Keratinocyte (primary cell): Measurements from ENCODE around the gene CKAP2L. TPM values are rescaled to one million over a fixed set of nuclear protein-coding genes. Genes with fewer than 3 reads are reported as not detected.

Experiments used
- DNase-seq: peaks from one replicate; pipeline ENCODE4 v3.0.0-alpha.2; 2011; ENCODE audit warnings: low read depth, missing footprints, low spot score
- FAIRE-seq: peaks from 2 replicates; lab custom pipeline; 2011; peaks lifted over from hg19 to GRCh38; lab: Jason Lieb, UNC
- H2AFZ ChIP-seq: 2 replicates; pipeline ENCODE4 v1.6.0; 2012; ENCODE audit warnings: low read length, control low read depth, inconsistent platforms; ENCODE audit not compliant: control insufficient read depth
- H3K27ac ChIP-seq: 2 replicates; pipeline ENCODE4 v1.5.1; 2011; ENCODE audit warnings: low read length; ENCODE audit not compliant: control insufficient read depth, insufficient read depth
- H3K27me3 ChIP-seq: 3 replicates; pipeline ENCODE4 v1.6.0; 2011; ENCODE audit warnings: low read length; ENCODE audit not compliant: control insufficient read depth, insufficient read depth; ENCODE audit errors: extremely low read depth
- H3K36me3 ChIP-seq, 2 experiments: 2 replicates in 1 of 2; 3 replicates in 1 of 2; pipeline ENCODE4 v1.5.1; 2011; ENCODE audit warnings: low read length in 2 of 2, mild to moderate bottlenecking in 1 of 2; ENCODE audit not compliant: control insufficient read depth in 2 of 2, insufficient read depth in 2 of 2; ENCODE audit errors: extremely low read depth in 1 of 2
- H3K4me1 ChIP-seq: 3 replicates; pipeline ENCODE4 v1.5.1; 2011; ENCODE audit warnings: low read length; ENCODE audit not compliant: control insufficient read depth, insufficient read depth; ENCODE audit errors: extremely low read depth
- H3K4me2 ChIP-seq: 3 replicates; pipeline ENCODE4 v1.6.0; 2011; ENCODE audit warnings: low read depth, low read length; ENCODE audit not compliant: control insufficient read depth, insufficient read depth; ENCODE audit errors: extremely low read depth
- H3K4me3 ChIP-seq, 3 experiments: fragments of 200-600 bp in 1 of 3; sonication (generic) in 1 of 3; 2 replicates in 2 of 3; 3 replicates in 1 of 3; pipeline ENCODE4 v1.5.1; 2011 to 2016; ENCODE audit warnings: low read length in 3 of 3, mild to moderate bottlenecking in 3 of 3, control low read depth in 2 of 3, inconsistent platforms in 1 of 3, low read depth in 1 of 3, mixed read lengths in 1 of 3, mixed run types in 1 of 3, moderate library complexity in 1 of 3; ENCODE audit not compliant: control insufficient read depth in 2 of 3, insufficient read depth in 2 of 3; ENCODE audit errors: extremely low read depth in 1 of 3
- H3K79me2 ChIP-seq: 2 replicates; pipeline ENCODE4 v1.6.0; 2012; ENCODE audit warnings: low read length; ENCODE audit not compliant: control insufficient read depth, insufficient read depth
- H3K9ac ChIP-seq: 3 replicates; pipeline ENCODE4 v1.6.0; 2011; ENCODE audit warnings: low read length; ENCODE audit not compliant: control insufficient read depth, insufficient read depth; ENCODE audit errors: extremely low read depth
- H3K9me1 ChIP-seq: 3 replicates; pipeline ENCODE4 v1.6.0; 2011; ENCODE audit warnings: low read length; ENCODE audit not compliant: control insufficient read depth, insufficient read depth; ENCODE audit errors: extremely low read depth
- H3K9me3 ChIP-seq: 2 replicates; pipeline ENCODE4 v1.5.1; 2012; ENCODE audit warnings: low read depth, low read length; ENCODE audit not compliant: control insufficient read depth
- H4K20me1 ChIP-seq: 3 replicates; pipeline ENCODE4 v1.6.0; 2011; ENCODE audit warnings: low read length; ENCODE audit not compliant: control insufficient read depth, insufficient read depth; ENCODE audit errors: extremely low read depth
- CTCF ChIP-seq, 3 experiments: IDR thresholded peaks in 1 of 3; conservative IDR thresholded peaks in 1 of 3; optimal IDR thresholded peaks in 1 of 3; 2 replicates in 2 of 3; 3 replicates in 1 of 3; pipeline versions ENCODE3 to v1.5.1; 2011; ENCODE audit warnings: low read length in 3 of 3, mild to moderate bottlenecking in 3 of 3, moderate library complexity in 2 of 3, control low read depth in 1 of 3, inconsistent platforms in 1 of 3; ENCODE audit not compliant: insufficient read depth in 2 of 3; ENCODE audit errors: extremely low read depth in 1 of 3
- EZH2 ChIP-seq: IDR thresholded peaks from one replicate; pipeline ENCODE4 v1.6.1; 2012; ENCODE audit warnings: inconsistent platforms, mild to moderate bottlenecking, low read length, moderate library complexity
- dilution Hi-C: fragments of 300-500 bp; cut with MboI; formaldehyde crosslinking; loops from one replicate; pipeline ENCODE4 v1.7.0; 2020; ENCODE audit warnings: low sequenced_read_pairs; ENCODE audit not compliant: extremely low pct_ligation_motif_present
- polyA plus RNA-seq, 5 experiments: library from polyadenylated mRNA; depleted of rRNA in 3 of 5; stranded (reverse) in 3 of 5; stranded (forward) in 1 of 5; unstranded in 1 of 5; fragments of >200 nt; gene quantifications; 1 replicate in 1 of 5; 2 replicates in 3 of 5; 3 replicates in 1 of 5; pipeline versions ENCODE4 v1.2.1 to v1.2.3, GENCODE V29; 2011 to 2012; ENCODE audit warnings: missing spikeins in 2 of 5, low read depth in 1 of 5, low replicate concordance in 1 of 5

CKAP2L gene
- polyA plus RNA-seq, 1 donor (not counting 4 experiments of a cell fraction or from before 2014, with no cell fraction given): 10.9 TPM

DNA sequence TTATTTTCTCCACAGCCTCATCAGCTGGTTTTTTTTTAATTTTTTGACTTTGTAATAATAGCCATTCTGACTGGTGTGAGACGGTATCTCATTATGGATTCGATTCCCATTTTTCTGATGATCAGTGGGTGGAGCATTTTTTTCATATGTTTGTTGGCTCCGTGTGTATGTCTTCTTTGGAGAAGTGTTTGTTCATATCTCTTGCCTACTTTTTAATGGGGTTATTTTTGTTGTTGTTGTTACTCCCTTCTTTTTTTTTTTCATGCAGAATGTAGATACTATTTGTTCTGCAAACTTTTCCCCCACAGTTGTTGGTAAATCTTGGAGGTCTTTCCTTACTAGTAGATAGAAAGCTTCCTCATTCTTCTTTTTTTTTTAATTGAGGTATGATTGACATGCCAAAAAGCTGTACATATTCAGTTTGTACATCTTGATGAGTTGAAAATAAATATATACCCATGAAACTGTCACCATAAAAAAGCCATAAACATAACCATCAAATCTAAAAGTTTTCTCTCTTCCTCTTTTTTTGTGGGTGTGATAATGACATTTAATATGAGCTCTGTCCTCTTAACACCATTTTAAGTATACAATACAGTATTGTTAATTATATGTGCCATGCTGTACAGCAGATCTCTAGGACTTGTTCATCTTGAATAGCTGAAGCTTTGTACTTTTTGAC lies 65.4 kb downstream of the CKAP2L start:
- Histone ChIP-seq H3K4me1 (no peaks in the 10 kb centered on the region), H3K27ac (no peak overlapping the region), H3K9me3 (no peaks in the 10 kb centered on the region), H3K9ac (no peak overlapping the region), H3K79me2 (no peaks in the 10 kb centered on the region), H3K36me3 (no peaks in the 10 kb centered on the region), H2AFZ (no peak overlapping the region), H4K20me1 (no peaks in the 10 kb centered on the region), H3K4me3 (no peak overlapping the region), H3K4me2 (no peak overlapping the region), H3K9me1 (no peaks in the 10 kb centered on the region), H3K27me3 (no peaks in the 10 kb centered on the region)
- dilution Hi-C loops: no loop called here
- FAIRE-seq (no peak), DNase-seq (no peak)
- TF ChIP-seq EZH2 (no peak), CTCF (optimal IDR thresholded peaks at IDR 0.05 in 1 of 3, IDR thresholded peaks at IDR 0.05 in 1 of 3, conservative IDR thresholded peaks at IDR 0.05 in 1 of 3; ENCODE audit: extremely low read depth in 1 of 3, insufficient read depth in 2 of 3, low read length in 3 of 3) (no peak)

DNA sequence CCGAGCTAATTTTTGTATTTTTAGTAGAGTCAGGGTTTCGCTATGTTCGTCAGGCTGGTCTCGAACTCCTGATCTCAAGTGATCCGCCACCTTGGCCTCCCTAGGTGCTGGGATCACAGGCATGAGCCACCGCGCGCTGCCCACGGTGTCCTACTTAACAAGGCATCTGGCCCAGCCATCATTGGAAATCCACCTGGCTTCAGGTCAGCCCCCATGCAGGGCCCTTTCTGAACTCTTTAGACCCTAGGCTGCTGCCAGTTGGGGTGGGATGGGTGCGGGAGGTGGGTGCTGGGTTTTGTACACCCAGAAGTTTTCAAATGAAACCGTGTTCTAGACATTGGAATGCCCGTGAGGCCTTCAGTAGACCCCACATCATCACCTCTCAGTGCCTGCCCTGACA lies 70.2 kb downstream of the CKAP2L start:
- dilution Hi-C loops: no loop called here
- H3K27me3 ChIP-seq: no peaks in the 10 kb centered on the region
- H3K9ac ChIP-seq: no peak overlapping the region
- H3K4me3 ChIP-seq: no peak overlapping the region
- peaks cover 26% of the 10 kb centered on the region for H3K4me1 ChIP-seq
- FAIRE-seq (no peak), DNase-seq (no peak)
- no peak overlapping the region for H3K27ac ChIP-seq
- no peaks in the 10 kb centered on the region for H3K36me3 ChIP-seq
- no peak overlapping the region for H2AFZ ChIP-seq
- no peaks in the 10 kb centered on the region for H3K9me3 ChIP-seq
- no peak for TF ChIP-seq EZH2
- no peak for TF ChIP-seq CTCF (optimal IDR thresholded peaks at IDR 0.05 in 1 of 3, IDR thresholded peaks at IDR 0.05 in 1 of 3, conservative IDR thresholded peaks at IDR 0.05 in 1 of 3; ENCODE audit: extremely low read depth in 1 of 3, insufficient read depth in 2 of 3, low read length in 3 of 3)
- no peaks in the 10 kb centered on the region for H3K9me1 ChIP-seq
- H3K4me2 ChIP-seq: no peak overlapping the region
- no peaks in the 10 kb centered on the region for H4K20me1 ChIP-seq
- no peaks in the 10 kb centered on the region for H3K79me2 ChIP-seq
